ENCODE data around the gene CHKA.

The CHKA gene

DNA sequence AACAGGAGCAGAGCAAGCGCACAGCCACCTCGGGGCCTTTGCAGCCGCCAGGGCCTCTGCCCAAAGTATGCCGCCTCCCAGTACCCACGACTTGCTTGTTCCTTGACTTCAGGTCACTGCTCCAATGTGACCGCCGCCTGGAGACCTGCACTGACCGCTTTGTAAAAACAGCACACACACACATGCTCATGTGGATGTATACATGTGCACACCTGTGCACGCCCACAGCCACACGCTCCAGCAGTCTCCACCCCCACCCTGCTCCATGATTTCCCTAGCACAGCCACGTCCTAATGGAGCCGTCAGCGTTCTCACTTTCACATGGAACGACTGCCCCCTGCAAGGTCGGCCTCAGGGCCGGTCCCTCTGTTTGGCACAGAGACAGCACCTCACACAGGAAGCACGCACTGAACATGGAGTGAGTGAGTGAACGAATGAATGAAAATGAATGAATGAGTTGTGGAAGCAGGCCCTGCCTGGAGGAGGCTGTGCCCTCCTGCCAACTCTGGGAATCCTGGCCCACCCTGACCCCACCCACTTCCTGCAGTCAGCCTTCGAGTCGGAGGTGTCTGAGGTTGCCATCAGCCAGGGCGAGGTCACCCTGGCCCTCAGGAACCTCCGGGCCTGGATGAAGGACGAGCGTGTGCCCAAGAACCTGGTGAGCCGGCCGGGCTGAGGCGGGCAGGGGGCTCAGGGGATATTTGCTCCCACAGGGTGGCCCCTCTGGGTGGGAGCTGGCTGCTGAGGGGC is 103.0 kb downstream of the CHKA start:
- no peaks in the 10 kb centered on the region for H3K27me3 ChIP-seq
- no peak overlapping the region for H3K4me3 ChIP-seq
- TF ChIP-seq Cebpa-rat (IDR thresholded peaks at IDR 0.05): no peak
- peak overlapping the region in 4 of 11 experiments; percentile 39 to 68 (median 62); a peak in 3 of 22 replicates for H3K9ac ChIP-seq
- no peaks in the 10 kb centered on the region for H3K9me3 ChIP-seq (replicated peaks in 1 of 11)
- peaks cover 0 to 65% (median 23%) of the 10 kb centered on the region in 11 experiments; a peak in 12 of 22 replicates for H3K36me3 ChIP-seq
- peaks cover 0 to 64% (median 16%) of the 10 kb centered on the region in 11 experiments; a peak in 12 of 22 replicates for H4K20me1 ChIP-seq
- peak overlapping the region in 1 of 11 experiments; percentile 76; a peak in 3 of 22 replicates for H3K4me2 ChIP-seq
- H3K4me1 ChIP-seq: peaks cover 60 to 80% (median 71%) of the 10 kb centered on the region in 10 experiments
- 0 out of 22 replicates have a peak overlapping the region, but pooled peaks of 2 of the 11 experiments have one; percentile 23 to 53 for H3K27ac ChIP-seq

DNA sequence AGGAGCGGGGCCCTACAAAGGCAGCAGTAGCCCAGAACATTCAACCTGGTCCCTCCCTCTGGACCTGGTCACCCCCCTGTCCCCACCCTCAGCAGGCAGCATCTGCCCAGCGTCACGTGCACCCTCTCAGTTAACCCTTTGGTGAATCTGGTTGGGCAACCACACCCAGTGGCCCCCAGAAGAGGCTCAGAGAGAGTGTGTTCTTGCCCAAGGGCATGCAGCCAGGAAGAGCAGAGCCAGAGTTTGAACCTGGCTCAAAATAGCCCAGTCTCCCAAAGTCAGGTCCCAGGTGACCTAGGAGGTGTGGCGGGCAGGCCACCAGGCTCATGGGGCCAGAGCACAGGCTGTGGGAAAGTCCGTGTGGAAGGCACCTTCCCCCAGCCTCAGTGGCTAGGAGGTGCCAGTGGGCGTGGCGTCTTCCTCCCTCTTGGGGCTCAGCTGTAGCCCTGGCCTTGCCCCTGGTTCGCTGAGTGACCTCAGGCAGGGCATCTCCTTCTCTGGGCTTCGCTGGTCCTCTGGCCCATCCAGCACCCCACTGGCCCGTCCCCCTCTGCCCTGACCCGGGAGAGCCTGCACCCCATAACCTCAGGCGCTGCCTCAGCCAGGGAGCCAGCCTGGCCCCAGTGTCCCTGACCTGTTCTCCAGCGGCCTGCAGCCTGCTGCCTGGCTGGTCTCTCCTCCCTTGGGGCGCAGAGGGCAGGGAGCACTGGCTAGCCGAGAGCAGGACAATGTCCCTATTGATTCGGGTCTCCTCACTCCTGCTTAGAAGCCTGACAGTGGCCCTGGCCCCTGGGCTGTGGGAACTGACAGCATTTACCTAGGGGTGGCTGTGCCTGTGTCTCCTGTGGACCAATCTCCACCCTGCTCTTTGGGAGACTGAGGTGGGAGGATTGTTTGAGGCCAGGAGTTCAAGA is 104.0 kb downstream of the CHKA start:
- peak overlapping the region; percentile 62 to 84 (median 76) for H3K4me2 ChIP-seq
- H3K9me3 ChIP-seq (replicated peaks in 1 of 11): no peaks in the 10 kb centered on the region
- H3K4me3 ChIP-seq: peak overlapping the region in 1 of 10 experiments; percentile 20; a peak in 1 of 20 replicates
- H4K20me1 ChIP-seq: peaks cover 0 to 64% (median 16%) of the 10 kb centered on the region in 11 experiments; a peak in 12 of 22 replicates
- peaks cover 70 to 90% (median 81%) of the 10 kb centered on the region in 10 experiments for H3K4me1 ChIP-seq
- peaks cover 0 to 61% (median 14%) of the 10 kb centered on the region in 11 experiments; a peak in 11 of 22 replicates for H3K36me3 ChIP-seq
- TF ChIP-seq Cebpa-rat (IDR thresholded peaks at IDR 0.05): 0 out of 22 replicates have a peak, but pooled peaks of 1 of the 11 experiments have one; percentile 20
- peak overlapping the region; percentile 7 to 68 (median 53); a peak in 19 of 22 replicates for H3K9ac ChIP-seq
- H3K27ac ChIP-seq: peak overlapping the region in 9 of 11 experiments; percentile 23 to 62 (median 53); a peak in 15 of 22 replicates
- no peaks in the 10 kb centered on the region for H3K27me3 ChIP-seq

DNA sequence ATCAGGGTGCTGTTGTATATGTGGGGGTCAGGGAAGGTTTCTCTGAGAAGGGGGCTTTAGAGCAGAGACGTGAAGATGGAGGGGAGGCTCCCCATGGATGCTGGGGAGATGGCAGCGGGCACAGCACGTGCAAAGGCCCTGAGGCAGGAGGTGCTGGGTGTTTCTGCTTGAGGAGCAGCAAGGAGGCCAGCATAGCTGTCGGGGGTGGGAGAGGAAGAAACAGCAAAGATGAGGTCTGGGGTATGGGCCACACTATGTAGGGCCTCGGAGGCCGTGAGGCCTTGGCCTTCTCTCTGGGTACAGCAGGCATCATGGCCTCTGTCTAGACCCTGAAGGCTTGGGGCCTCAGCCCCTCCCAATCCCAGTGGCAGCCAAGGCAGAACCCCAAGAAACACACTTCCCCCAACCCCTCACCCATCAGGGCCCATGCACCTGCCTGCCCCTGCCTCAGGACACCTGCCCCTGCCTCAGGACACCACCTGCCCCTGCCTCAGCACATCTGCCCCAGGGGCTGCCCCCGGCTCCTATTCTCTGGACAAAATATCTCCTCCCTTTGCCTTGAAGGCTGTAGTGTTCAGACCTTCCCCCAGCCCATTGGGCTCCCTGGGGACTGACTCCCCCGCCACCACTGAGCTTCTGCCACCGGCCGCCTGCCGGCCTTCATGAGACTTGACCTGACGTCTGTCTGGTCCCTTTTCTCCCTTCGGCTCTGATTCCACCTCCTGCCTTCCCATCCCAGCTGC is 104.9 kb downstream of the CHKA start:
- Histone ChIP-seq H3K27me3 (no peaks in the 10 kb centered on the region), H3K36me3 (peaks cover 0 to 52% (median 6%) of the 10 kb centered on the region in 11 experiments; a peak in 10 of 22 replicates), H3K4me1 (peaks cover 73 to 95% (median 84%) of the 10 kb centered on the region in 10 experiments), H3K4me2 (peak overlapping the region; percentile 62 to 84 (median 76)), H3K27ac (peak overlapping the region in 8 of 11 experiments; percentile 23 to 62 (median 56); a peak in 14 of 22 replicates), H3K4me3 (no peak overlapping the region), H3K9me3 (replicated peaks in 1 of 11) (no peaks in the 10 kb centered on the region), H3K9ac (peak overlapping the region; percentile 7 to 68 (median 53); a peak in 19 of 22 replicates), H4K20me1 (peaks cover 0 to 60% (median 16%) of the 10 kb centered on the region in 11 experiments; a peak in 12 of 22 replicates)
- no peak for TF ChIP-seq Cebpa-rat (IDR thresholded peaks at IDR 0.05)

DNA sequence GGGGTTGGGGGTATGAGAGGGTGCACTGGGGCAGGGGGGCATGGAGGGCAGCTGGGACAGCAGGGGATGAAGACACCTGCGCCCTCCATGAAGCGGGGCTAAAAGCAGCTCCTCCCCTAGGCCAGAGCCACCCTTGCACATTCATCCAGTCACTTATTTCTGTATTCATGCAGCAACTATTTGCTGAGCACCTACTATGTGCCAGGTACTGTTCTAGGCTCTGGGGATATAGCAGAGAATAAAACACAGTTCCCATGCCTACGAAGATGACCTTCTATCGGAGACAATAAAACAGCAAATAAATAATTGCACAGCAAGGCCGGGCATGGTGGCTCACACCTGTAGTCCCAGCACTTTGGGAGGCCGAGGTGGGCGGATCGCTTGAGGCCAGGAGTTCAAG is 105.7 kb downstream of the CHKA start:
- no peaks in the 10 kb centered on the region for H3K9me3 ChIP-seq (replicated peaks in 1 of 11)
- peaks cover 0 to 52% (median 16%) of the 10 kb centered on the region in 11 experiments; a peak in 11 of 22 replicates for H4K20me1 ChIP-seq
- peaks cover 0 to 49% (median 6%) of the 10 kb centered on the region in 11 experiments; a peak in 9 of 22 replicates for H3K36me3 ChIP-seq
- H3K9ac ChIP-seq: peak overlapping the region in 1 of 11 experiments; percentile 77; a peak in 2 of 22 replicates
- H3K4me1 ChIP-seq: peaks cover 73 to 95% (median 84%) of the 10 kb centered on the region in 10 experiments
- H3K27ac ChIP-seq: peak overlapping the region in 7 of 11 experiments; percentile 95 to 100 (median 97); a peak in 7 of 22 replicates
- no peak overlapping the region for H3K4me3 ChIP-seq
- H3K4me2 ChIP-seq: peak overlapping the region; percentile 93 to 100 (median 98); a peak in 18 of 22 replicates
- TF ChIP-seq Cebpa-rat (IDR thresholded peaks at IDR 0.05): no peak
- no peaks in the 10 kb centered on the region for H3K27me3 ChIP-seq

DNA sequence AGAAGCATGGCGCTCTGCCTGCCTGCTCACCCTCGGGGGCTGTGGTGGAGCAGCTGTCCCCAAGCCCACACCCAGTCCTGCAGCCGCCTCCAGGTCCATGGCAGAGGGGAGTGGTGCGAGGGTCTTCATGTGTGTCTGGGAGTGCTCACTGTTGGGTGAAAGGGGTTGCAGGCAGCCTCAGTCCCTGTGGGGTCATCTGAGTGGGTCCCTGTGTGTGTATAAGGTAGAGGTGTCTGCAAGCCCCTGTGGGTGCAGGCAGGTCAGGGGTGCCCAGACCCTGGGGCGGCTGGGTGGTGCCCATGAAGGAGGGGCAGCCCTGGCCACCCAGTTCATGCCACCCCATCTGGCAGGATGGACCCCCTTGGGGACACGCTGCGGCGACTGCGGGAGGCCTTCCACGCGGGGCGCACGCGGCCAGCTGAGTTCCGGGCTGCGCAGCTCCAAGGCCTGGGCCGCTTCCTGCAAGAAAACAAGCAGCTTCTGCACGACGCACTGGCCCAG is 106.2 kb downstream of the CHKA start:
- Histone ChIP-seq H3K4me3 (peak overlapping the region in 5 of 10 experiments; percentile 6 to 50 (median 40); a peak in 5 of 20 replicates), H4K20me1 (peaks cover 0 to 47% (median 16%) of the 10 kb centered on the region in 11 experiments; a peak in 11 of 22 replicates), H3K4me1 (peaks cover 74 to 90% (median 82%) of the 10 kb centered on the region in 10 experiments), H3K4me2 (peak overlapping the region; percentile 93 to 100 (median 98)), H3K27me3 (no peaks in the 10 kb centered on the region), H3K36me3 (peaks cover 0 to 49% (median 6%) of the 10 kb centered on the region in 11 experiments; a peak in 9 of 22 replicates), H3K9me3 (replicated peaks in 1 of 11) (no peaks in the 10 kb centered on the region), H3K27ac (peak overlapping the region; percentile 91 to 100 (median 96)), H3K9ac (peak overlapping the region in 10 of 11 experiments; percentile 74 to 98 (median 86); a peak in 19 of 22 replicates)
- no peak for TF ChIP-seq Cebpa-rat (IDR thresholded peaks at IDR 0.05)

DNA sequence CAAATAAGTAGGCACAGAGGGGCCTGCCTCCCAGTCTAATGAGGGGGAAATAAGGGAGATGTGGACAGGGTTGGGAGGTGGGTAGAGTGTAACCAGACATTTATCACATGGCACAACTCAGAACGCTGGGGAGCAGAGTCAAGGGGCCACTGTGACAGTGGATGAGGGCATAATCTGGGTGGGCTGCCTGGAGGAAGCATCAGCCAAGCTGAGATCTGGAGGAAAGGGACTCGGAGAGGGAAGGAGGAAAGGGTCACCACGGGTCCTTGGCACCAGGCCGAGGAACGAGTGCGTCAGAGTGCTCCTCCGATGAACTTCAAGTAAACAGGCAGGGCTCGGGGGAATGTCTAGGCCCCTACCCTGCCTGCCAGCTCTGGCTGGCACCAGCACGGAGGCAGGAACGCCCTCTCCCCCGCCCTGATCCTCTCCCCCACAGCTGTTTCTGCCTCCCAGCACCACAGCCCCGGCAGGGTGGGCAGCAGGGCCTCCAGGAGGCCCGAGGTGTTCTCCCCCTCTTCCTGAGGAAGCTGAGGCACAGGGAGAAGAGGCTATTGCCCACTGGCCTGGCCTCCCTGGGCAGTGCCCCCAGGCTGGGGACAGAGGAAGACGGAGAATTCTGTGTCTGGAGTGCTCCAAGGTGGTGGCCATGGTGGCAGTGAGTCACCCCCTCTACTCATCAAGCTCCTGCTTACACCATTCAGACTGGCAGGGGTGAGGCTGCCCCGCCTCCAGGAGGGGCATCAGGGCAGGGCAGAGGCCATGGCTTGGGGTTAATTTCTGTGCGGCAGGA is 106.8 kb downstream of the CHKA start:
- Histone ChIP-seq H3K4me2 (peak overlapping the region; percentile 93 to 100 (median 98)), H3K4me1 (peaks cover 80 to 90% (median 84%) of the 10 kb centered on the region in 10 experiments), H4K20me1 (peaks cover 0 to 41% (median 16%) of the 10 kb centered on the region in 11 experiments; a peak in 11 of 22 replicates), H3K36me3 (peaks cover 0 to 45% (median 6%) of the 10 kb centered on the region in 11 experiments; a peak in 9 of 22 replicates), H3K9ac (peak overlapping the region; percentile 74 to 98 (median 90)), H3K27ac (peak overlapping the region; percentile 91 to 100 (median 96)), H3K27me3 (no peaks in the 10 kb centered on the region), H3K4me3 (peak overlapping the region in 7 of 10 experiments; percentile 3 to 50 (median 20); a peak in 8 of 20 replicates), H3K9me3 (replicated peaks in 1 of 11) (no peaks in the 10 kb centered on the region)
- no peak for TF ChIP-seq Cebpa-rat (IDR thresholded peaks at IDR 0.05)

Data from BLaER1 treated with 17β-estradiol and CSF1 and Interleukin-3, amounts not matched to agents 10 nM and 100 nM (cell line).